Trophoblast cell (in vitro differentiated cells and primary cell): Measurements from ENCODE around the gene ELF2.

ENCODE experiments used
- DNase-seq, 2 donors: peaks; one replicate each; pipeline ENCODE4 v3.0.0-alpha.2; 2016
- H2AFZ ChIP-seq: 2 replicates; pipeline ENCODE4 v1.6.1; 2013; ENCODE audit warnings: low read length, moderate library complexity, mild to moderate bottlenecking; ENCODE audit not compliant: insufficient read depth, poor library complexity
- H2AK5ac ChIP-seq: 2 replicates; pipeline ENCODE4 v1.6.1; 2013; ENCODE audit warnings: mild to moderate bottlenecking, low read length
- H2BK120ac ChIP-seq: 2 replicates; pipeline ENCODE4 v1.6.1; 2013; ENCODE audit warnings: low read length, mild to moderate bottlenecking, moderate library complexity; ENCODE audit not compliant: insufficient read depth, poor library complexity
- H2BK12ac ChIP-seq: 2 replicates; pipeline ENCODE4 v1.6.1; 2013; ENCODE audit warnings: mild to moderate bottlenecking, low read length, moderate library complexity
- H2BK5ac ChIP-seq: 2 replicates; pipeline ENCODE4 v1.6.1; 2013; ENCODE audit warnings: low read length, low read depth, moderate library complexity, mild to moderate bottlenecking; ENCODE audit not compliant: poor library complexity
- H3K14ac ChIP-seq: 2 replicates; pipeline ENCODE4 v1.6.1; 2013; ENCODE audit warnings: mild to moderate bottlenecking, low read length
- H3K18ac ChIP-seq: 2 replicates; pipeline ENCODE4 v1.6.1; 2013; ENCODE audit warnings: mild to moderate bottlenecking, low read length
- H3K23ac ChIP-seq: 2 replicates; pipeline ENCODE4 v1.6.1; 2013; ENCODE audit warnings: low read length
- H3K27ac ChIP-seq: 2 replicates; pipeline ENCODE4 v1.5.1; 2013; ENCODE audit warnings: low read depth, mild to moderate bottlenecking, inconsistent platforms, low read length, moderate library complexity
- H3K27me3 ChIP-seq: 2 replicates; pipeline ENCODE4 v1.6.1; 2013; ENCODE audit warnings: inconsistent platforms, mild to moderate bottlenecking, low read length, moderate library complexity; ENCODE audit not compliant: insufficient read depth
- H3K36me3 ChIP-seq, 2 experiments: 1 replicate in 1 of 2; 2 replicates in 1 of 2; pipeline ENCODE4 v1.6.1; 2013; ENCODE audit warnings: low read length in 2 of 2, mild to moderate bottlenecking in 2 of 2, moderate library complexity in 1 of 2; ENCODE audit not compliant: insufficient read depth in 2 of 2, control insufficient read depth in 1 of 2
- H3K4ac ChIP-seq: 2 replicates; pipeline ENCODE4 v1.6.1; 2013; ENCODE audit warnings: low read depth, mild to moderate bottlenecking, low read length, moderate library complexity
- H3K4me1 ChIP-seq, 2 experiments: 1 replicate in 1 of 2; 2 replicates in 1 of 2; pipeline ENCODE4 v1.6.1; 2013; ENCODE audit warnings: low read length in 2 of 2, mild to moderate bottlenecking in 2 of 2, moderate library complexity in 1 of 2; ENCODE audit not compliant: insufficient read depth in 2 of 2, control insufficient read depth in 1 of 2
- H3K4me2 ChIP-seq: 2 replicates; pipeline ENCODE4 v1.6.1; 2013; ENCODE audit warnings: inconsistent platforms, mild to moderate bottlenecking, low read length, moderate library complexity
- H3K4me3 ChIP-seq: 2 replicates; pipeline ENCODE4 v1.5.1; 2013; ENCODE audit warnings: mild to moderate bottlenecking, low read depth, low read length, inconsistent platforms
- H3K79me1 ChIP-seq: one replicate; pipeline ENCODE4 v1.6.1; 2013; ENCODE audit warnings: low read length
- H3K79me2 ChIP-seq: 2 replicates; pipeline ENCODE4 v1.6.1; 2013; ENCODE audit warnings: low read length, mild to moderate bottlenecking; ENCODE audit not compliant: control insufficient read depth, insufficient read depth, poor library complexity
- H3K9ac ChIP-seq: 2 replicates; pipeline ENCODE4 v1.6.1; 2013; ENCODE audit warnings: mild to moderate bottlenecking, low read length
- H3K9me3 ChIP-seq: 2 replicates; pipeline ENCODE4 v1.6.1; 2013; ENCODE audit warnings: low read depth, mild to moderate bottlenecking, control low read depth, inconsistent platforms, low read length; ENCODE audit not compliant: insufficient read depth
- H4K12ac ChIP-seq: 2 replicates; pipeline ENCODE4 v1.6.1; 2013; ENCODE audit warnings: low read depth, mild to moderate bottlenecking, low read length, moderate library complexity
- H4K8ac ChIP-seq: 2 replicates; pipeline ENCODE4 v1.6.1; 2013; ENCODE audit warnings: low read depth, mild to moderate bottlenecking, low read length, moderate library complexity
- H4K91ac ChIP-seq: one replicate; pipeline ENCODE4 v1.6.1; 2013; ENCODE audit warnings: low read depth, mild to moderate bottlenecking, low read length, moderate library complexity
- WGBS: extraction: QIAGEN DNeasy Blood & Tissue Kit; methylation state at CpG from one replicate; pipeline ENCODE4 v1.1.7; 2013; ENCODE audit warnings: missing lambda C conversion rate; ENCODE audit not compliant: insufficient read length, insufficient coverage; ENCODE audit errors: extremely low coverage; 5-methylcytosine and 5-hydroxymethylcytosine counted together

ELF2 gene

DNA sequence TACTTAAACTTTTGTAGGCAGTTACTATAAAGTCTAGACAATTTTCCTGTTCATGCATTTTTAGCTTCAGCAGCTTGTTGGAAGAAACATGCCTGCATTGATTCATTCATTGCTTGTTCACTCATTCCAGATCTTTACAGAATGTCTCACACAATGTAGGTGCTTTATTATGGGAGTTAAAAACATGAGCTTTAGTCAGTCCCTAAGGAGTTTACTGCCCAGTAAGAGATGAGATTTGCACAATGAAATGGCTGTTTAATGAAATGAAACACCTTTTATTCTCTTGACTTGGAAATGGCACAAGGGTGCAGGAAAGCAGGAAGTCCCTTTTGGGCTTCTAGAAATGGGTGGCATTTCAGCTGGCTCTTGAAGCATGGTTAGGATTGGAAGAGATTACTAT, 158.5 kb downstream of the ELF2 start:
- Histone ChIP-seq H4K8ac (no peak overlapping the region), H3K9ac (no peak overlapping the region), H3K36me3 (peaks cover 2 to 5% of the 10 kb centered on the region in 2 experiments)

DNA sequence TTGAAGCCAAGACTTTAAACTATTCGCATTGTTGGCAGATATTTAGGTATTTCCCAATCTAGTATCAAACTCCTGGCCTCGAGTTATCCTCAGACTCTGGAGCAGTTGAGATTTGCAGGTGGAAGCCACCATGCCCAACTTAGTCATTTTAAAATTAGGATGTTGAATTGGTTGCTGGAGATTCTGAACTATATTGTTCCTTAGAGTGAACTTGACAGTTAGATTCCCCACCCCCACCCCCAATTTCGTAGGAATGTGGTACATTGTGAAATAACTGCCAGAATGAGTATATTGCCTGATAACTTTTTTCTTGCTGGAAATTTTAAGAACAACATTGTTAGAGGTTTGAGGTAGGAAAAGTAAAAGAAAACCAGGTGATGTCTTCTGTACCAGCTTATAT, 159.2 kb downstream of the ELF2 start:
- Histone ChIP-seq H4K8ac (no peak overlapping the region), H4K91ac (no peak overlapping the region), H3K79me2 (peaks cover 22% of the 10 kb centered on the region), H3K4me1 (peaks cover 10 to 17% of the 10 kb centered on the region in 2 experiments), H3K27me3 (no peaks in the 10 kb centered on the region), H3K79me1 (peaks cover 23% of the 10 kb centered on the region), H3K14ac (no peak overlapping the region), H2BK12ac (no peak overlapping the region), H3K4me3 (no peak overlapping the region), H3K4me2 (peak overlapping the region; percentile 58), H3K36me3 (peaks cover 2 to 5% of the 10 kb centered on the region in 2 experiments), H3K23ac (no peak overlapping the region), H2BK5ac (no peak overlapping the region), H2AFZ (no peak overlapping the region), H3K4ac (peak overlapping the region; percentile 82), H2AK5ac (no peak overlapping the region), H3K9me3 (no peaks in the 10 kb centered on the region), H2BK120ac (no peak overlapping the region), H3K9ac (no peak overlapping the region), H3K18ac (no peak overlapping the region), H3K27ac (no peak overlapping the region), H4K12ac (no peak overlapping the region)
- DNase-seq, result peak in 1 of 2 donors; percentile 41
- WGBS, result no CpG with 5 or more reads among the region's 3 CpGs

More for the DNA sequence above, 158.5 kb downstream of the ELF2 start:
- H2BK120ac ChIP-seq, result no peak overlapping the region
- no peak overlapping the region for H2BK5ac ChIP-seq
- DNase-seq, result no peak
- no peak overlapping the region for H3K23ac ChIP-seq
- H3K18ac ChIP-seq, result no peak overlapping the region
- no peak overlapping the region for H2AK5ac ChIP-seq
- peaks cover 21% of the 10 kb centered on the region for H3K79me1 ChIP-seq
- H3K27me3 ChIP-seq, result no peaks in the 10 kb centered on the region
- no peak overlapping the region for H2AFZ ChIP-seq
- H3K4ac ChIP-seq, result peak overlapping the region; percentile 40
- H3K4me2 ChIP-seq, result peak overlapping the region; percentile 32
- no peaks in the 10 kb centered on the region for H3K9me3 ChIP-seq
- H3K79me2 ChIP-seq, result peaks cover 25% of the 10 kb centered on the region
- no peak overlapping the region for H2BK12ac ChIP-seq
- no peak overlapping the region for H3K4me3 ChIP-seq
- no peak overlapping the region for H4K12ac ChIP-seq
- H4K91ac ChIP-seq, result no peak overlapping the region
- H3K4me1 ChIP-seq, result peaks cover 10 to 16% of the 10 kb centered on the region in 2 experiments
- no peak overlapping the region for H3K14ac ChIP-seq
- no peak overlapping the region for H3K27ac ChIP-seq

DNA sequence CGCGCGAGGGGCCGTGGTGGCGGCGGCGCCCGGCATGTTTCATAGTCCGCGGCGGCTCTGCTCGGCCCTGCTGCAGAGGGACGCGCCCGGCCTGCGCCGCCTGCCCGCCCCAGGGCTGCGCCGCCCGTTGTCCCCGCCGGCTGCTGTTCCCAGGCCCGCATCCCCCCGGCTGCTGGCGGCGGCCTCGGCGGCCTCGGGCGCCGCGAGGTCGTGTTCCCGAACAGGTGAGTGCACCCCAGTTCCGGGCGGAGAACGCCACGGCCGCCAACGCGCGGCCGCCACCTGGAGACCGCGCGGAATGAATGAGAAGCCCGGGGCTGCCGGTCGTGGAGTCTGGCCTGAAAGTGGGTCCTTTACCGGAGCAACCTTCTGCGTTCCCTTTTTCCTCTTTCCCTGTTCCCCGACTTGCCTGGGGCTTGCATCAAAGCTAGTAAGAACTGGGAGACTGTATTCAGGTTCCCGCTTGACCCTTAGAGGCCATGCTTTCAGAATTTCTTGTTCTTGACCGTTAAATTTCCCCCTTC, 161.0 kb downstream of the ELF2 start:
- Histone ChIP-seq H3K4me2 (peak overlapping the region; percentile 62), H4K91ac (peak overlapping the region; percentile 85), H2BK12ac (peak overlapping the region; percentile 17), H2BK120ac (peak overlapping the region; percentile 64), H3K4ac (peak overlapping the region; percentile 65), H2AFZ (peak overlapping the region; percentile 81), H3K27me3 (no peaks in the 10 kb centered on the region), H3K4me1 (peaks cover 10 to 14% of the 10 kb centered on the region in 2 experiments), H2BK5ac (peak overlapping the region; percentile 91), H2AK5ac (no peak overlapping the region), H3K79me1 (peaks cover 23% of the 10 kb centered on the region), H3K14ac (peak overlapping the region; percentile 93), H3K23ac (no peak overlapping the region), H4K12ac (peak overlapping the region; percentile 6), H3K9ac (peak overlapping the region; percentile 84), H3K9me3 (no peaks in the 10 kb centered on the region), H3K27ac (peak overlapping the region; percentile 95), H3K36me3 (peaks cover 2 to 3% of the 10 kb centered on the region in 2 experiments), H3K18ac (peak overlapping the region; percentile 94), H3K79me2 (peaks cover 18% of the 10 kb centered on the region), H3K4me3 (peak overlapping the region; percentile 93), H4K8ac (peak overlapping the region; percentile 54)
- DNase-seq, result peak in 1 of 2 donors; percentile 42
- no CpG with 5 or more reads among the region's 55 CpGs for WGBS

DNA sequence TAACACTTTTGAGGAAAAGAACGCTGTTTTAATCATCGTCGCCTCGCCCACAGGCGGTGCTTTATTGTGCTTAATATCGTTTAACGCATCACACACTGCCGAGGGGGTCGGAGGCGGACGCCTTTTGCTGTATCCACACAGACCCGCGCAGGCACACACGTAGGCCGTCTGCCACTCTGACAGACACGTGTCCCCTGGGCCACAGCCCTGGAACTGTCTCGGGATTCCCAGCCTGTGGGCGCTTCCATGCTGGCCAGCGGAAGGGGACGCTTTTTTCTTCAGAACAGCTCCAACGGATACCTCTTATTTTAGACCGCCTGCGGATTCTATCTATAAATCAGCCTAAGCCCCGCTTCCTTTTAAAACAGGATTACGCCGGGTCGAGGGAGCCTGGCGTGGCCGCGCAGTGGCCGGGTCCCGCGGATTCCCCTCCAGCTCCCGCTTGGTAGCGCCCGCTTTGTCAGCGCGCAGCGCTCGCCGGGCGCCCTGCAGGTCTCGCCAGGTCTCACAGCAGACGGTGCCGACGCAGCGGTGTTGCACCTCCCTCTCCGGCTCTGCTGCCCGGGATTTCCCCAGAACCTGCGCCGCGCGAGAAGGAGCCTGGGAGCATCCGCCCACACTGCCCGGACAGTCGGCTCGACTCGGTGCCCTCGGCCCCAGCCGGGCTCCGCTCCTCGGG, 161.6 kb downstream of the ELF2 start, which contains the start of gene NOCT:
Gene NOCT (plus strand): TSS at position 513 of the 679 bp plus-strand sequence. CDS start 201 bp downstream, outside the sequence.
- Histone ChIP-seq H3K27me3 (no peaks in the 10 kb centered on the region), H4K8ac (peak within 1 kb of the TSS; percentile 86), H3K36me3 (peaks cover 0 to 3% of the 10 kb centered on the region in 2 experiments), H3K4me3 (peak within 1 kb of the TSS; percentile 93), H2AFZ (peak within 1 kb of the TSS; percentile 81), H3K4me1 (peaks cover 10 to 13% of the 10 kb centered on the region in 2 experiments), H3K18ac (peak within 1 kb of the TSS; percentile 94), H3K4ac (peak within 1 kb of the TSS; percentile 92), H3K23ac (no peak within 1 kb of the TSS), H2BK12ac (peak within 1 kb of the TSS; percentile 95), H3K27ac (peak within 1 kb of the TSS; percentile 95), H2AK5ac (no peak within 1 kb of the TSS), H3K79me2 (peaks cover 16% of the 10 kb centered on the region), H3K9ac (peak within 1 kb of the TSS; percentile 84), H2BK5ac (peak within 1 kb of the TSS; percentile 91), H3K14ac (peak within 1 kb of the TSS; percentile 93), H4K91ac (peak within 1 kb of the TSS; percentile 93), H2BK120ac (peak within 1 kb of the TSS; percentile 94), H3K79me1 (peaks cover 23% of the 10 kb centered on the region), H3K4me2 (peak within 1 kb of the TSS; percentile 62), H3K9me3 (no peaks in the 10 kb centered on the region), H4K12ac (peak within 1 kb of the TSS; percentile 80)
- WGBS, result no CpG with 5 or more reads among the region's 62 CpGs
- peak; percentile 94 for DNase-seq
